Esophagus muscularis mucosa (tissue), 4 donors: ENCODE data around the gene KLHL14.

Experiments
- EP300 ChIP-seq: sonication (generic); formaldehyde crosslinking; IDR thresholded peaks from one replicate; pipeline ENCODE4 v1.6.1; 2017; ENCODE audit warnings: antibody characterized with exemption
- POLR2A ChIP-seq: fragments of 450-650 bp; IDR thresholded peaks from one replicate; pipeline ENCODE4 v1.6.1; 2017; ENCODE audit warnings: antibody characterized with exemption, moderate library complexity, mild to moderate bottlenecking, low read depth
- POLR2AphosphoS5 ChIP-seq, 2 donors: sonication (generic); formaldehyde crosslinking; IDR thresholded peaks; one replicate each; pipeline ENCODE4 v1.6.1; 2017; ENCODE audit warnings: antibody characterized with exemption in 2 of 2
- TF ChIP-seq, protein P1 (sequence below), 3 experiments: fragments of 200-600 bp in 2 of 3; fragments of 450-650 bp in 1 of 3; sonication (generic) in 2 of 3; IDR thresholded peaks; one replicate each; pipeline ENCODE4 v1.5.1; 2017 to 2019; ENCODE audit warnings: antibody characterized with exemption in 3 of 3, mild to moderate bottlenecking in 2 of 3, moderate library complexity in 1 of 3

DNA sequence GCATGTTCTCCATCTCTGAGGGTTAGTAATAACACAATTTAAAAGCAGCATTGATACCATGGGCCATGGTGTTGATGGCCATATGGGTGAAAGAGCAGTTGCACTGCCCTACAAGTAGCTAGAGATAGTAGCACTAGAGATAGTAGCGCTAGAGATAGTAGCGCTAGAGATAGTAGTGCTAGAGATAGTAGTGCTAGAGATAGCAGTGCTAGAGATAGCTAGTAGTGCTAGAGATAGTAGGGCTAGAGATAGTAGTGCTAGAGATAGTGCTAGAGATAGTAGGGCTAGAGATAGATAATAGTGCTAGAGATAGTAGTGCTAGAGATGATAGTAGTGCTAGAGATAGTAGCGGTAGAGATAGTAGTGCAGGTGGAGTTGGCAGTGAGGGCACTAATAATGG, 39.5 kb upstream of the KLHL14 start:
- TF ChIP-seq, protein P1, sequence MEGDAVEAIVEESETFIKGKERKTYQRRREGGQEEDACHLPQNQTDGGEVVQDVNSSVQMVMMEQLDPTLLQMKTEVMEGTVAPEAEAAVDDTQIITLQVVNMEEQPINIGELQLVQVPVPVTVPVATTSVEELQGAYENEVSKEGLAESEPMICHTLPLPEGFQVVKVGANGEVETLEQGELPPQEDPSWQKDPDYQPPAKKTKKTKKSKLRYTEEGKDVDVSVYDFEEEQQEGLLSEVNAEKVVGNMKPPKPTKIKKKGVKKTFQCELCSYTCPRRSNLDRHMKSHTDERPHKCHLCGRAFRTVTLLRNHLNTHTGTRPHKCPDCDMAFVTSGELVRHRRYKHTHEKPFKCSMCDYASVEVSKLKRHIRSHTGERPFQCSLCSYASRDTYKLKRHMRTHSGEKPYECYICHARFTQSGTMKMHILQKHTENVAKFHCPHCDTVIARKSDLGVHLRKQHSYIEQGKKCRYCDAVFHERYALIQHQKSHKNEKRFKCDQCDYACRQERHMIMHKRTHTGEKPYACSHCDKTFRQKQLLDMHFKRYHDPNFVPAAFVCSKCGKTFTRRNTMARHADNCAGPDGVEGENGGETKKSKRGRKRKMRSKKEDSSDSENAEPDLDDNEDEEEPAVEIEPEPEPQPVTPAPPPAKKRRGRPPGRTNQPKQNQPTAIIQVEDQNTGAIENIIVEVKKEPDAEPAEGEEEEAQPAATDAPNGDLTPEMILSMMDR (IDR thresholded peaks at IDR 0.05) = no peak
- TF ChIP-seq POLR2A (no peak), POLR2AphosphoS5 (IDR thresholded peaks at IDR 0.05) (no peak), EP300 (no peak)
